Measurements from ENCODE around the gene FOXI2.

- no peak for TF ChIP-seq POLR2AphosphoS5 (IDR thresholded peaks at IDR 0.05)
- TF ChIP-seq CTCF (IDR thresholded peaks at IDR 0.05) = no peak
- TF ChIP-seq POLR2A (IDR thresholded peaks at IDR 0.05) = no peak
Measured at GRCh38 chr10:127715249-127715648, 21.7 kb upstream of the FOXI2 start.

All from transverse colon (tissue), 4 donors.